ENCODE measurements around the gene MTX1.

The MTX1 gene

GRCh38 chr1:155174324-155175280 lies 33.9 kb upstream of the MTX1 start:
- DNase-seq, result no peak

GRCh38 chr1:155175281-155175926 lies 33.1 kb upstream of the MTX1 start:
- DNase-seq, result no peak

GRCh38 chr1:155175927-155176371 lies 32.5 kb upstream of the MTX1 start:
- no peak for DNase-seq

- peak; percentile 57 to 95 for DNase-seq
Observed at GRCh38 chr1:155176544-155177071, 31.9 kb upstream of the MTX1 start.

- DNase-seq, result no peak
Observed at GRCh38 chr1:155177192-155177917, 31.1 kb upstream of the MTX1 start.

- no peak for DNase-seq
Observed at GRCh38 chr1:155177918-155178281, 30.6 kb upstream of the MTX1 start.

- peak; percentile 82 to 88 for DNase-seq
Observed at GRCh38 chr1:155178441-155179111, 29.9 kb upstream of the MTX1 start.

GRCh38 chr1:155179112-155180031 lies 29.1 kb upstream of the MTX1 start:
- no peak for DNase-seq

- DNase-seq, result no peak
Observed at GRCh38 chr1:155181371-155182051, 27.0 kb upstream of the MTX1 start.

- DNase-seq, result no peak
Observed at GRCh38 chr1:155182052-155182550, 26.4 kb upstream of the MTX1 start.

GRCh38 chr1:155183775-155184221 lies 24.7 kb upstream of the MTX1 start:
- no peak for DNase-seq

- DNase-seq, result no peak
Observed at GRCh38 chr1:155184351-155184811, 24.1 kb upstream of the MTX1 start.

- DNase-seq, result peak; percentile 59 to 82
Observed at GRCh38 chr1:155184835-155185782, 23.4 kb upstream of the MTX1 start.

GRCh38 chr1:155185783-155186066 lies 22.8 kb upstream of the MTX1 start:
- no peak for DNase-seq

- DNase-seq, result no peak
Observed at GRCh38 chr1:155186067-155186793, 22.3 kb upstream of the MTX1 start.

GRCh38 chr1:155186794-155187455 lies 21.6 kb upstream of the MTX1 start:
- no peak for DNase-seq

- no peak for DNase-seq
Observed at GRCh38 chr1:155187456-155187891, 21.0 kb upstream of the MTX1 start.

- DNase-seq, result no peak
Observed at GRCh38 chr1:155188268-155188667, 20.2 kb upstream of the MTX1 start.
